HEK293 (cell line): Measurements from ENCODE around the gene ACTR3.

Experiments
- CTCF ChIA-PET: fragments of 350-600 bp; formaldehyde crosslinking; extraction: SDS; loops from one replicate; lab custom pipeline; 2021; ENCODE audit warnings: antibody characterized with exemption; lab: Yijun Ruan, JAX
- POLR2A ChIA-PET: fragments of 300-600 bp; formaldehyde crosslinking; extraction: SDS; loops from one replicate; lab custom pipeline; 2020; ENCODE audit warnings: antibody characterized with exemption, inconsistent platforms; lab: Yijun Ruan, JAX
- H3K27ac ChIP-seq: fragments of 200-500 bp; sonication (Bioruptor generic); 2 replicates; pipeline ENCODE4 v1.5.1; 2014; ENCODE audit warnings: low read depth, low read length, control low read depth, inconsistent platforms; ENCODE audit errors: extremely low read depth
- H3K36me3 ChIP-seq, 2 experiments: fragments of 200-500 bp in 1 of 2; sonication (Bioruptor generic) in 1 of 2; 1 replicate in 1 of 2; 2 replicates in 1 of 2; pipeline ENCODE4 v1.5.1; 2014 to 2017; ENCODE audit warnings: inconsistent platforms in 2 of 2, low read length in 2 of 2; ENCODE audit not compliant: control insufficient read depth in 2 of 2, insufficient read depth in 1 of 2
- H3K4me1 ChIP-seq: fragments of 200-500 bp; sonication (Bioruptor generic); 2 replicates; pipeline ENCODE4 v1.5.1; 2014; ENCODE audit warnings: mild to moderate bottlenecking, low read length, inconsistent platforms; ENCODE audit not compliant: control insufficient read depth, insufficient read depth
- H3K4me3 ChIP-seq: 2 replicates; pipeline ENCODE4 v1.5.1; 2011; ENCODE audit warnings: low read depth, mild to moderate bottlenecking, control low read depth, low read length, moderate library complexity
- H3K9me3 ChIP-seq: fragments of 200-500 bp; sonication (Bioruptor generic); 2 replicates; pipeline ENCODE4 v1.5.1; 2014; ENCODE audit warnings: low read depth, low read length, inconsistent platforms; ENCODE audit not compliant: control insufficient read depth, insufficient read depth
- HOXA7 ChIP-seq: sonication (generic); formaldehyde crosslinking; IDR thresholded peaks from 2 replicates; pipeline ENCODE4 v1.8.1; 2022; ENCODE audit warnings: missing genetic modification reagents, borderline replicate concordance
- MZF1 ChIP-seq: fragments of 450-650 bp; formaldehyde crosslinking; IDR thresholded peaks from 2 replicates; pipeline ENCODE4 v1.5.1; 2017; ENCODE audit warnings: missing biosample characterization, missing genetic modification characterization, borderline replicate concordance
- OSR2 ChIP-seq: fragments of 450-650 bp; formaldehyde crosslinking; IDR thresholded peaks from 2 replicates; pipeline ENCODE4 v1.5.1; 2016; ENCODE audit warnings: missing biosample characterization, missing genetic modification characterization
- ZNF114 ChIP-seq: fragments of 450-650 bp; formaldehyde crosslinking; IDR thresholded peaks from 2 replicates; pipeline ENCODE4 v1.5.0; 2017; ENCODE audit warnings: missing biosample characterization, missing genetic modification characterization
- ZNF140 ChIP-seq: fragments of 450-650 bp; formaldehyde crosslinking; IDR thresholded peaks from 2 replicates; pipeline ENCODE4 v1.5.1; 2016; ENCODE audit warnings: missing biosample characterization, missing genetic modification characterization
- ZNF155 ChIP-seq: fragments of 450-650 bp; formaldehyde crosslinking; IDR thresholded peaks from 2 replicates; pipeline ENCODE4 v1.5.1; 2016; ENCODE audit warnings: missing biosample characterization, missing genetic modification characterization
- ZNF157 ChIP-seq: fragments of 450-650 bp; formaldehyde crosslinking; IDR thresholded peaks from 2 replicates; pipeline ENCODE4 v1.5.1; 2016; ENCODE audit warnings: missing biosample characterization, missing genetic modification characterization
- ZNF174 ChIP-seq: fragments of 450-650 bp; formaldehyde crosslinking; IDR thresholded peaks from 2 replicates; pipeline ENCODE4 v1.5.0; 2017; ENCODE audit warnings: missing biosample characterization, mild to moderate bottlenecking, missing genetic modification characterization
- ZNF184 ChIP-seq: fragments of 450-650 bp; IDR thresholded peaks from 2 replicates; pipeline ENCODE4 v1.5.1; 2018; ENCODE audit warnings: missing biosample characterization, mild to moderate bottlenecking, missing genetic modification characterization
- ZNF335 ChIP-seq: fragments of 450-650 bp; formaldehyde crosslinking; conservative IDR thresholded peaks from 2 replicates; pipeline ENCODE4 v1.5.1; 2016; ENCODE audit warnings: missing biosample characterization, missing genetic modification characterization
- ZNF37A ChIP-seq: fragments of 450-650 bp; IDR thresholded peaks from 2 replicates; pipeline ENCODE4 v1.5.1; 2018; ENCODE audit warnings: missing biosample characterization, missing genetic modification characterization
- ZNF394 ChIP-seq: fragments of 450-650 bp; formaldehyde crosslinking; IDR thresholded peaks from 2 replicates; pipeline ENCODE4 v1.5.1; 2016; ENCODE audit warnings: missing biosample characterization, missing genetic modification characterization, mild to moderate bottlenecking, moderate library complexity, borderline replicate concordance
- ZNF416 ChIP-seq: fragments of 450-650 bp; formaldehyde crosslinking; IDR thresholded peaks from 2 replicates; pipeline ENCODE4 v1.5.1; 2016; ENCODE audit warnings: missing biosample characterization, missing genetic modification characterization
- ZNF530 ChIP-seq: fragments of 450-650 bp; formaldehyde crosslinking; IDR thresholded peaks from 2 replicates; pipeline ENCODE4 v1.5.1; 2016; ENCODE audit warnings: low read depth, missing biosample characterization, missing genetic modification characterization
- ZNF571 ChIP-seq: fragments of 450-650 bp; formaldehyde crosslinking; IDR thresholded peaks from 2 replicates; pipeline ENCODE4 v1.5.0; 2017; ENCODE audit warnings: missing biosample characterization, missing genetic modification characterization
- ZNF707 ChIP-seq: fragments of 450-650 bp; formaldehyde crosslinking; IDR thresholded peaks from 2 replicates; pipeline ENCODE4 v1.5.1; 2016; ENCODE audit warnings: missing biosample characterization, missing genetic modification characterization
- ZNF792 ChIP-seq: fragments of 450-650 bp; formaldehyde crosslinking; IDR thresholded peaks from 2 replicates; pipeline ENCODE4 v1.5.1; 2016; ENCODE audit warnings: missing biosample characterization, missing genetic modification characterization
- ZNF837 ChIP-seq: fragments of 450-650 bp; formaldehyde crosslinking; IDR thresholded peaks from 2 replicates; pipeline ENCODE4 v1.5.1; 2016; ENCODE audit warnings: missing biosample characterization, missing genetic modification characterization
- TF ChIP-seq, protein P1 (sequence below): fragments of 450-650 bp; formaldehyde crosslinking; IDR thresholded peaks from 2 replicates; pipeline ENCODE4 v1.5.1; 2016; ENCODE audit warnings: missing biosample characterization, missing genetic modification characterization
- TF ChIP-seq, protein P2 (sequence below): fragments of 450-650 bp; formaldehyde crosslinking; IDR thresholded peaks from 2 replicates; pipeline ENCODE4 v1.5.1; 2016; ENCODE audit warnings: missing biosample characterization, missing genetic modification characterization
- TF ChIP-seq, protein P3 (sequence below): fragments of 450-650 bp; formaldehyde crosslinking; IDR thresholded peaks from 2 replicates; pipeline ENCODE4 v1.5.1; 2016; ENCODE audit warnings: missing biosample characterization, missing genetic modification characterization
- TF ChIP-seq, protein P4 (sequence below): fragments of 450-650 bp; formaldehyde crosslinking; IDR thresholded peaks from 2 replicates; pipeline ENCODE4 v1.5.1; 2016; ENCODE audit warnings: missing biosample characterization, missing genetic modification characterization
- TF ChIP-seq, protein P5 (sequence below): fragments of 450-650 bp; formaldehyde crosslinking; IDR thresholded peaks from 2 replicates; pipeline ENCODE4 v1.5.1; 2016; ENCODE audit warnings: missing biosample characterization, missing genetic modification characterization

Gene ACTR3

DNA sequence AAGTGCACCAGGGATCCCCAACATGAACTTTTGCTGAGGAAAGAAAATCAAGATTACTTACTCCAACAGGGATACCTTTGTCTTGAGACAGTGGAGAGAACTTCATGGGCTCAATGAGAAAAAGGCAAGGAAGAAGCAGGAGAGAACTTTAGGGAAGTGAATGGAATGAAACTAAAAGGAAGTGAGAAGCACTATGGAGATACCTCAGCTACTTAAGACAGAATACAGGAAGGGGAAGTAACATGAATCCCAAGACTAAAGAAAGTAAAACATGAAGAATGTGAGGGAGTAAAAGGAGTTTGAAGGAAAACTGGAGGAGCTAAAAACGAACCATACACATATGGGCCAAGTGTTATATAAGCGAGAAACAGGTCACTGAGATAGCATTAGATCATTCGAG, 32.4 kb upstream of the ACTR3 start (continued):
- TF ChIP-seq, protein P1, sequence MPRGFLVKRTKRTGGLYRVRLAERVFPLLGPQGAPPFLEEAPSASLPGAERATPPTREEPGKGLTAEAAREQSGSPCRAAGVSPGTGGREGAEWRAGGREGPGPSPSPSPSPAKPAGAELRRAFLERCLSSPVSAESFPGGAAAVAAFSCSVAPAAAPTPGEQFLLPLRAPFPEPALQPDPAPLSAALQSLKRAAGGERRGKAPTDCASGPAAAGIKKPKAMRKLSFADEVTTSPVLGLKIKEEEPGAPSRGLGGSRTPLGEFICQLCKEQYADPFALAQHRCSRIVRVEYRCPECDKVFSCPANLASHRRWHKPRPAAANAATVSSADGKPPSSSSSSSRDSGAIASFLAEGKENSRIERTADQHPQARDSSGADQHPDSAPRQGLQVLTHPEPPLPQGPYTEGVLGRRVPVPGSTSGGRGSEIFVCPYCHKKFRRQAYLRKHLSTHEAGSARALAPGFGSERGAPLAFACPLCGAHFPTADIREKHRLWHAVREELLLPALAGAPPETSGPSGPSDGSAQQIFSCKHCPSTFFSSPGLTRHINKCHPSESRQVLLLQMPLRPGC (tag by site-specific recombination): no peak
- TF ChIP-seq ZNF174 (tag by site-specific recombination) (no peak), ZNF792 (tag by site-specific recombination) (no peak), MZF1 (no peak), OSR2 (tag by site-specific recombination) (no peak)
- TF ChIP-seq, protein P2, sequence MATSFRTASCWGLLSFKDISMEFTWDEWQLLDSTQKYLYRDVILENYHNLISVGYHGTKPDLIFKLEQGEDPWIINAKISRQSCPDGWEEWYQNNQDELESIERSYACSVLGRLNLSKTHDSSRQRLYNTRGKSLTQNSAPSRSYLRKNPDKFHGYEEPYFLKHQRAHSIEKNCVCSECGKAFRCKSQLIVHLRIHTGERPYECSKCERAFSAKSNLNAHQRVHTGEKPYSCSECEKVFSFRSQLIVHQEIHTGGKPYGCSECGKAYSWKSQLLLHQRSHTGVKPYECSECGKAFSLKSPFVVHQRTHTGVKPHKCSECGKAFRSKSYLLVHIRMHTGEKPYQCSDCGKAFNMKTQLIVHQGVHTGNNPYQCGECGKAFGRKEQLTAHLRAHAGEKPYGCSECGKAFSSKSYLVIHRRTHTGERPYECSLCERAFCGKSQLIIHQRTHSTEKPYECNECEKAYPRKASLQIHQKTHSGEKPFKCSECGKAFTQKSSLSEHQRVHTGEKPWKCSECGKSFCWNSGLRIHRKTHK (tag by site-specific recombination): no peak
- TF ChIP-seq, all 188 proteins: peak for 0

DNA sequence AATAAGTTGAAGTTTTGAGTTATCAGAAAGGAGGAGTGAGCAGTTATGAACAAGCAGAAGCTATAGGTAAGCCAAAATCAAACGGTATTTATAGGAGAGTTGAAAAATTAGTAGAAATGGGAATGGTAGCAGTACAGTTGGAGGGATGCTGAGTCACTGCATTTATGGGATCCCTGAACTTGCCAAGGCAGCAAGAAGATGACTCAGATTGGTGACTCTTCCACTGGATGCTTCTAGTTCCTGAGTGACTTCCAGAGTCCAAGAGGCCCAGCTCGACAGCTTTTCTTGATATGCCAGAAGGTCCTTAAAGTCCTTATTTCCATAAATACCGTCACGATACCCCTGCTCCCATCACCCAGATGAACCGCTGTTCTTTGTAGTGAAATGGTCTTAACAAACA, 31.1 kb upstream of the ACTR3 start:
- Histone ChIP-seq H3K9me3 (no peaks in the 10 kb centered on the region), H3K27ac (no peak overlapping the region), H3K36me3 (no peaks in the 10 kb centered on the region), H3K4me1 (no peaks in the 10 kb centered on the region), H3K4me3 (no peak overlapping the region)
- no peak for TF ChIP-seq ZNF114 (tag by site-specific recombination)
- no peak for TF ChIP-seq ZNF571 (tag by site-specific recombination)
- TF ChIP-seq ZNF155 (tag by site-specific recombination): no peak
- TF ChIP-seq ZNF184: 0 out of 2 replicates have a peak, but pooled peaks have one; percentile 7
- TF ChIP-seq ZNF335 (tag by site-specific recombination): 0 out of 2 replicates have a peak, but pooled peaks have one; percentile 12
- ChIA-PET CTCF (no interaction called here), POLR2A (no interaction called here)

DNA sequence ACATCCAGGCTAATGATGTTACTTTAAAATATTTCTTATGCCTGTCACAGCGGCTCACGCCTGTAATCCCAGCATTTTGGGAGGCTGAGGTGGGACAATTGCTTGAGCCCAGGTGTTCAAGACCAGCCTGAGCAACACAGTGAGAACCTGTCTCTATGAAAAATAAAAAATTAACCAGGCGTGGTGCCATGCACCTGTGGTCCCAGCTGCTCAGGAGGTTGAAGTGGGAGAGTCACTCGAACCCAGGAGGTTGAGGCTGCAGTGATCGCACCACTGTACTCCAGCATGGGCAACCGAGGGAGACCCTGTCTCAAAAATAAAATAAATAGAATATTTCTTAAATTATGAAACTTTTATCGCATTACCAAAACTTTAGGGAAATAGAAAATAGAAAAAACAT, 28.1 kb upstream of the ACTR3 start:
- TF ChIP-seq ZNF37A (no peak), ZNF157 (tag by site-specific recombination) (no peak), HOXA7 (CRISPR knock-in tag) (no peak)
- POLR2A ChIA-PET: no interaction called here

DNA sequence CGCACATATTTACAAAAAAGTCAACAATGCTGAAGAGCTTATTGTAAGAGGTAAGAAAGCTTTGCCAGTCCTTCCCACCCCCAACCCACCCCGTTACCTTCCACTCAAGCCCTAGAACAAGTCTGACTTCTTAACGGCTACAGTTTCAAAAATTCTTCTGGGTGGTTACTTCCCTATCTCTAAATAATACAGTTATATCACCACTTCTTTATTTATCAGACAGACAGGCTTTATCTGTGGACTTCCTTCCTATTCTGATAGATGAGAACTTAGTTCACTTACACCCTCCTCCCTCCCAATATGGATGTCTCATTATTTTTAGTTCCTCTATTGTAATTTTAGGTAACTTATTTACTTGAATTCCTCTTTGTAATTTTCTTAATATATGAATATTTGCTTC, 26.7 kb upstream of the ACTR3 start:
- Histone ChIP-seq H3K9me3 (no peaks in the 10 kb centered on the region), H3K27ac (no peak overlapping the region), H3K4me3 (no peak overlapping the region), H3K36me3 (no peaks in the 10 kb centered on the region), H3K4me1 (no peaks in the 10 kb centered on the region)
- ChIA-PET CTCF (no interaction called here), POLR2A (no interaction called here)
- TF ChIP-seq ZNF416 (tag by site-specific recombination) (no peak), ZNF707 (tag by site-specific recombination) (no peak), ZNF837 (tag by site-specific recombination) (no peak), ZNF140 (tag by site-specific recombination) (no peak), ZNF530 (no peak), ZNF394 (no peak)
- TF ChIP-seq, protein P3, sequence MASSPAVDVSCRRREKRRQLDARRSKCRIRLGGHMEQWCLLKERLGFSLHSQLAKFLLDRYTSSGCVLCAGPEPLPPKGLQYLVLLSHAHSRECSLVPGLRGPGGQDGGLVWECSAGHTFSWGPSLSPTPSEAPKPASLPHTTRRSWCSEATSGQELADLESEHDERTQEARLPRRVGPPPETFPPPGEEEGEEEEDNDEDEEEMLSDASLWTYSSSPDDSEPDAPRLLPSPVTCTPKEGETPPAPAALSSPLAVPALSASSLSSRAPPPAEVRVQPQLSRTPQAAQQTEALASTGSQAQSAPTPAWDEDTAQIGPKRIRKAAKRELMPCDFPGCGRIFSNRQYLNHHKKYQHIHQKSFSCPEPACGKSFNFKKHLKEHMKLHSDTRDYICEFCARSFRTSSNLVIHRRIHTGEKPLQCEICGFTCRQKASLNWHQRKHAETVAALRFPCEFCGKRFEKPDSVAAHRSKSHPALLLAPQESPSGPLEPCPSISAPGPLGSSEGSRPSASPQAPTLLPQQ (tag by site-specific recombination): no peak
- TF ChIP-seq, protein P4, sequence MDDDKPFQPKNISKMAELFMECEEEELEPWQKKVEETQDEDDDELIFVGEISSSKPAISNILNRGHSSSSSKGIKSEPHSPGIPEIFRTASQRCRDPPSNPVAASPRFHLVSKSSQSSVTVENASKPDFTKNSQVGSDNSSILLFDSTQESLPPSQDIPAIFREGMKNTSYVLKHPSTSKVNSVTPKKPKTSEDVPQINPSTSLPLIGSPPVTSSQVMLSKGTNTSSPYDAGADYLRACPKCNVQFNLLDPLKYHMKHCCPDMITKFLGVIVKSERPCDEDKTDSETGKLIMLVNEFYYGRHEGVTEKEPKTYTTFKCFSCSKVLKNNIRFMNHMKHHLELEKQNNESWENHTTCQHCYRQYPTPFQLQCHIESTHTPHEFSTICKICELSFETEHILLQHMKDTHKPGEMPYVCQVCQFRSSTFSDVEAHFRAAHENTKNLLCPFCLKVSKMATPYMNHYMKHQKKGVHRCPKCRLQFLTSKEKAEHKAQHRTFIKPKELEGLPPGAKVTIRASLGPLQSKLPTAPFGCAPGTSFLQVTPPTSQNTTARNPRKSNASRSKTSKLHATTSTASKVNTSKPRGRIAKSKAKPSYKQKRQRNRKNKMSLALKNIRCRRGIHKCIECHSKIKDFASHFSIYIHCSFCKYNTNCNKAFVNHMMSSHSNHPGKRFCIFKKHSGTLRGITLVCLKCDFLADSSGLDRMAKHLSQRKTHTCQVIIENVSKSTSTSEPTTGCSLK (tag by site-specific recombination): no peak
- TF ChIP-seq, protein P5, sequence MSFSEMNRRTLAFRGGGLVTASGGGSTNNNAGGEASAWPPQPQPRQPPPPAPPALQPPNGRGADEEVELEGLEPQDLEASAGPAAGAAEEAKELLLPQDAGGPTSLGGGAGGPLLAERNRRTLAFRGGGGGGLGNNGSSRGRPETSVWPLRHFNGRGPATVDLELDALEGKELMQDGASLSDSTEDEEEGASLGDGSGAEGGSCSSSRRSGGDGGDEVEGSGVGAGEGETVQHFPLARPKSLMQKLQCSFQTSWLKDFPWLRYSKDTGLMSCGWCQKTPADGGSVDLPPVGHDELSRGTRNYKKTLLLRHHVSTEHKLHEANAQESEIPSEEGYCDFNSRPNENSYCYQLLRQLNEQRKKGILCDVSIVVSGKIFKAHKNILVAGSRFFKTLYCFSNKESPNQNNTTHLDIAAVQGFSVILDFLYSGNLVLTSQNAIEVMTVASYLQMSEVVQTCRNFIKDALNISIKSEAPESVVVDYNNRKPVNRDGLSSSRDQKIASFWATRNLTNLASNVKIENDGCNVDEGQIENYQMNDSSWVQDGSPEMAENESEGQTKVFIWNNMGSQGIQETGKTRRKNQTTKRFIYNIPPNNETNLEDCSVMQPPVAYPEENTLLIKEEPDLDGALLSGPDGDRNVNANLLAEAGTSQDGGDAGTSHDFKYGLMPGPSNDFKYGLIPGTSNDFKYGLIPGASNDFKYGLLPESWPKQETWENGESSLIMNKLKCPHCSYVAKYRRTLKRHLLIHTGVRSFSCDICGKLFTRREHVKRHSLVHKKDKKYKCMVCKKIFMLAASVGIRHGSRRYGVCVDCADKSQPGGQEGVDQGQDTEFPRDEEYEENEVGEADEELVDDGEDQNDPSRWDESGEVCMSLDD (tag by site-specific recombination): no peak

More for the DNA sequence above, 28.1 kb upstream of the ACTR3 start:
- H3K36me3 ChIP-seq: no peaks in the 10 kb centered on the region
- H3K4me3 ChIP-seq: no peak overlapping the region
- CTCF ChIA-PET: no interaction called here
- no peaks in the 10 kb centered on the region for H3K4me1 ChIP-seq
- no peaks in the 10 kb centered on the region for H3K9me3 ChIP-seq
- no peak overlapping the region for H3K27ac ChIP-seq
